Lower leg skin (tissue), 4 donors: ENCODE measurements around the gene TAX1BP1. TPM values are rescaled to one million over a fixed set of nuclear protein-coding genes. Genes with fewer than 3 reads are reported as not detected.

ENCODE experiments used
- DNase-seq, 2 donors: peaks; one replicate each; pipeline ENCODE4 v3.0.0-alpha.2; 2019; ENCODE audit warnings: low spot score in 2 of 2
- H3K4me3 ChIP-seq: fragments of 200-600 bp; sonication (generic); 2 replicates; pipeline ENCODE4 v1.5.1; 2017; ENCODE audit warnings: mild to moderate bottlenecking, low read depth; ENCODE audit not compliant: poor library complexity, severe bottlenecking
- CTCF ChIP-seq, 3 donors: fragments of 450-650 bp; IDR thresholded peaks; one replicate each; pipeline ENCODE4 v1.5.1; 2016; ENCODE audit warnings: antibody characterized with exemption in 3 of 3, mild to moderate bottlenecking in 3 of 3, moderate library complexity in 2 of 3
- POLR2A ChIP-seq, 2 donors: fragments of 450-650 bp; IDR thresholded peaks; one replicate each; pipeline ENCODE4 v1.6.1; 2016 to 2017; ENCODE audit warnings: antibody characterized with exemption in 2 of 2, mild to moderate bottlenecking in 1 of 2, moderate library complexity in 1 of 2
- WGBS, 2 donors: methylation state at CpG; one replicate each; pipeline ENCODE4 v1.1.5; 2018; 5-methylcytosine and 5-hydroxymethylcytosine counted together
- intact Hi-C: fragments of 100-400 bp; cut with DNase I; formaldehyde crosslinking; loops from one replicate; pipeline ENCODE4 v1.15.0; 2023; ENCODE audit warnings: low total_unique reads
- total RNA-seq, 4 donors: library from RNA; depleted of rRNA; stranded (reverse); fragments of >200 nt; gene quantifications; one replicate each; pipeline ENCODE4 v1.1.0, GENCODE V29; 2016

Gene TAX1BP1
- total RNA-seq, 4 donors from 2014 or later, result 81.4 to 98.8 (median 85.8) TPM

DNA sequence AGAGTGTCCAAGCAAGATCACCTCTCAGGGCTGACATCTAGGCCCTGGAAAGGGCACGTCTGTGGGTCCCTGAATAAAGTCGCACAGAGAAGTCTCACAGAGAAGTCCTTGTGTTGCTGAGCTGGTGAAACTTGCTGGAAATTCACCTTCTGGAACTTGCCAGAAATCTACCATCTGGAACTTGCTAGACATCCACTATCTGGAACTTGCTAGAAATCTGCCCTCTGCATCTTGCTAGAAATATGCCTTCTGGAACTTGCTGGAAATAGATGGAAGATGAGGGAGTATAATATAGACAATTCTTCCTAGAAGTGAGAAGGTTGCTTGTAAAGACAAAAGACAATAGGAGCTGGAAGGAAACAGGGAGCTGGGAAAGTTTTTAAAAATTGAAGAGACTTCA lies 5.4 kb upstream of the TAX1BP1 start:
- H3K4me3 ChIP-seq, result no peak overlapping the region
- DNase-seq, result no peak
- WGBS, 2 donors, result 95 to 96% methylated on average over 2 of the region's 2 CpGs
- intact Hi-C loops, result no loop called here
- TF ChIP-seq CTCF (IDR thresholded peaks at IDR 0.05) (no peak), POLR2A (IDR thresholded peaks at IDR 0.05) (no peak)

DNA sequence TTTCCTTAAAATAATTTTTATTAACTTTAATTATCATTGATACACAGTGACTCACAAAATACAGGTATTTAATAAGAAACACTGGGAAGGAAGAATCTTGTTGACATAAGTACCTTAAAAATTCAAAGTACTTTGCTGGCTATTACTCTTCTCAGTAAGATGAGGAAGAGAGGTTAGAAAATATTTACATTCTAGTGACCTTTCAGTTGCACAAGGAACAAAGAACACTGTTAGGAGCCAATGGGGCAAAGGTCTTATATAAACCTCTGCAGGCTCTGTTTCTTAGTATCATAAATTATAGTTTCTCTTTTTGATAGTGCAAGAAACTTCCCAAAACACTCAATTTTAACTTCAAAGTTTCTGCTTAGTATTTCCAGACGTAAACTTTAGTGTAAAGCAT lies 4.8 kb upstream of the TAX1BP1 start:
- no peak for TF ChIP-seq CTCF (IDR thresholded peaks at IDR 0.05)
- no peak for TF ChIP-seq POLR2A (IDR thresholded peaks at IDR 0.05)
- 95% methylated on average over 1 of the region's 1 CpG for WGBS, 2 donors
- intact Hi-C loops, result no loop called here
- H3K4me3 ChIP-seq, result no peak overlapping the region
- no peak for DNase-seq

GRCh38 chr7:27735831-27736230 lies 4.1 kb upstream of the TAX1BP1 start:
- H3K4me3 ChIP-seq, result no peak overlapping the region
- TF ChIP-seq POLR2A (IDR thresholded peaks at IDR 0.05), result no peak
- TF ChIP-seq CTCF (IDR thresholded peaks at IDR 0.05), result no peak
- 96 to 97% methylated on average over 2 of the region's 2 CpGs for WGBS, 2 donors
- intact Hi-C loops, result no loop called here
- DNase-seq, result no peak

DNA sequence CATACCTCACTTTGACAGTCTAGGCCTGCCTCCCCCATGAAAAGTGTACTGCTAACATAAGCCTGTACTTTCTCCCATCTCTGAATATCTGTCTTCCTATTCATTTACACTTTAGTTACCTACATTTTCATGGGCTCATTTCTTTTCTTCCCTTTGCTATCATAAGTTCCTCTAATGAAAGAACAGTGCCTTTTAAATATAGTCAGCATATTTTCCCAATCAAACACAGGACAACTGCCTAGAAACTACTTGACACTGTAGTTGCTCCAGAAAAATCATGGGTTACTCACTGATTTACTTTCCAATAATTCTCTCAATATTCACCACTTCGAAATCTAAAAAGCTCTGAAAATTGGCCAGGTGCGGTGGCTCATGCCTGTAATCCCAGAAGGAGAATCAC lies 2.8 kb upstream of the TAX1BP1 start:
- WGBS, 2 donors, result 90 to 93% methylated on average over 2 of the region's 2 CpGs
- no peak overlapping the region for H3K4me3 ChIP-seq
- TF ChIP-seq CTCF (IDR thresholded peaks at IDR 0.05), result no peak
- TF ChIP-seq POLR2A (IDR thresholded peaks at IDR 0.05), result no peak
- intact Hi-C loops, result no loop called here
- no peak for DNase-seq

GRCh38 chr7:27737616-27738015 lies 2.3 kb upstream of the TAX1BP1 start:
- DNase-seq, result no peak
- TF ChIP-seq POLR2A (IDR thresholded peaks at IDR 0.05), result no peak
- no peak for TF ChIP-seq CTCF (IDR thresholded peaks at IDR 0.05)
- WGBS, 2 donors, result 68 to 71% methylated on average over 2 of the region's 2 CpGs
- H3K4me3 ChIP-seq, result no peak overlapping the region
- intact Hi-C loops, result no loop called here

DNA sequence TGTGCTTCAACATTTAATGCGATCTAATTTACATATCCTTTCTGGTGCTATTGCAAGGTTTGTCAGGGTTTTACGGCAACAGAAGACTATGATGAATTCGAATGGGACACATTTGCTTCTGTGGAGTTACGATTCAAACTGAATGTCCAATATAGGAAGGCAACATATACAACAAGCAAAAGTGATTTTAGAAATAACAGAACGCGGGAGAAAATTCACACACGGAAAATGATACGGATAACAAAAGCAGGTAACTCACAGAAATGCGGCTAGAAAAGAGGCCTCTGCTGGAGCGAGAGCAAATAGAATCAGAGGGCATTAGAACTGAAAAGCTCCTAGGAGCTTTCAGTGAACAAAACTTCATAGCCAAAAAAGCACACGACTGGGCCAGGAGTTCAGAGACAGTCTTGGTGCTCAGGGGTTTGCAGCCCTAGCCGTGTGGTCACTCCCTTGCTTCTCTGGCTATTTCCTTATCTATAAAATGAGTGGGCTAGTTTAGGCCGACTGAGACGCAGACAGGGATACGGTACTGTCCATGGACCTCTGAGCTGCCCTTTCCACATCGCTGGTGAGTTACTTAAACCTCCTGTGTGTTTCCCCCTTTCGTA lies 557 bp upstream of the TAX1BP1 start:
- intact Hi-C loops, result no loop called here
- H3K4me3 ChIP-seq, result peak overlapping the region; percentile 28
- DNase-seq, result no peak
- no peak for TF ChIP-seq CTCF (IDR thresholded peaks at IDR 0.05)
- TF ChIP-seq POLR2A (IDR thresholded peaks at IDR 0.05), result no peak
- WGBS, 2 donors, result 2 to 4% methylated on average over 17 of the region's 17 CpGs
